Dendritic cell treated with granulocyte-macrophage colony-stimulating factor and Interleukin-4, amounts not matched to agents 40 ng/mL and 50 ng/mL, for 4 days (primary cell): Measurements from ENCODE around the gene IZUMO1.

Experiments
- H3K27ac Mint-ChIP-seq: one replicate; pipeline ENCODE4 v1.8.0; 2022; ENCODE audit warnings: mild to moderate bottlenecking, mixed read lengths
- H3K27me3 Mint-ChIP-seq: one replicate; pipeline ENCODE4 v1.8.0; 2022; ENCODE audit warnings: mild to moderate bottlenecking, mixed read lengths
- H3K36me3 Mint-ChIP-seq: one replicate; pipeline ENCODE4 v1.8.0; 2022; ENCODE audit warnings: low read depth, mixed read lengths
- H3K4me1 Mint-ChIP-seq: one replicate; pipeline ENCODE4 v1.8.0; 2022; ENCODE audit warnings: low read depth, mixed read lengths
- H3K4me3 Mint-ChIP-seq: one replicate; pipeline ENCODE4 v1.8.0; 2022; ENCODE audit warnings: mild to moderate bottlenecking, moderate library complexity, mixed read lengths
- H3K9me3 Mint-ChIP-seq: one replicate; pipeline ENCODE4 v1.8.0; 2022; ENCODE audit warnings: mixed read lengths
- intact Hi-C: fragments of 100-400 bp; cut with micrococcal nuclease; formaldehyde crosslinking; loops from one replicate; pipeline ENCODE4 v1.15.0; 2022

The IZUMO1 gene

DNA sequence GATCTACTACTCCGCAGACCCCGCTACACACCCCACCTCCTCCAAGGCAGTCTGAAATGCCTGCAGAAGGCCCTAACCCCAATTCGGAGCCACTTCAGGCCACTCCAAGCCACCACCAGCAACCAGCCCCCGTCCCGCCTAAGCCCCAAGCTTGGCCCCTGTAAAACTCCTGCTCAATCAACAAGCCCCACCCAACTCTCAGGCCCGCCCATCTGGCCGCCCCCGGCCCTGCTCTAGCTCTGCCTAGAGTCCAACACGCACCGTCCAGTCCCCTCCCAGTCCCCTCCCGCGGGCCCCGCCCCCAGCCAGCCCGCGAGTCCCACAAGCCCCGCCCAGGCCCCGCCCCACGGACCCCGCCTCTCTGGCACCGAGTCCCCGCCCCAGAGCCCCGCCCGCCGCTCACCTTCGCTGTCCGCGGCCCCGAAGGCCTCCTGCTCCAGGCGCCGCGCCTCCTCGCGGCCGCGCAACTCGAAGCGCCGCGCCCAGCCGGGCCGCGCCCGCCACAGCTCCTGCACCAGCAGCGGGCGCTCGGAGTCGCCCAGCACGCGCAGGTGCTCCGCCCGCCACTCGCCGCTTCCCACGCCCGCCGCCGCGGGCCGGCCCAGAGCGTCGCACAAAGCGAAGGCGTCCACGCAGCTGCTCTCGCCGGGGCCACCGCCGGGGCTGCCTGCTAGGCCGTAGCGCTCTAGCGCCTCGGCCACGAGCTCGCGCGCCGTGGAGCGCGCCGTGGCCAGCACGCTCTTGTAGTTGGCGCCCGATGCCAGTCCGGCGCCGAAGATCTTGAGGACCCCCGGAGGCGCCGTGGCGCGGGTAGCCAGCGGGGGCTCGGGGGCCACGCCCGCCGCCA is 7.9 kb downstream of the IZUMO1 start:
- Mint-ChIP-seq H3K27me3 (peaks cover 59% of the 10 kb centered on the region), H3K4me3 (peak overlapping the region; percentile 69), H3K27ac (peak overlapping the region; percentile 55), H3K9me3 (no peaks in the 10 kb centered on the region), H3K36me3 (no peaks in the 10 kb centered on the region), H3K4me1 (peaks cover 30% of the 10 kb centered on the region)
- intact Hi-C loops, result no loop called here

- Mint-ChIP-seq H3K27ac (no peak overlapping the region), H3K4me1 (peaks cover 30% of the 10 kb centered on the region), H3K27me3 (peaks cover 55% of the 10 kb centered on the region), H3K4me3 (no peak overlapping the region), H3K36me3 (no peaks in the 10 kb centered on the region), H3K9me3 (no peaks in the 10 kb centered on the region)
- intact Hi-C loops, result no loop called here
Measured at GRCh38 chr19:48737360-48737998, 9.2 kb downstream of the IZUMO1 start.

- Mint-ChIP-seq H3K4me1 (peaks cover 13% of the 10 kb centered on the region), H3K27ac (no peak overlapping the region), H3K36me3 (no peaks in the 10 kb centered on the region), H3K27me3 (peaks cover 55% of the 10 kb centered on the region), H3K4me3 (no peak overlapping the region), H3K9me3 (no peaks in the 10 kb centered on the region)
- intact Hi-C loops, result no loop called here
Measured at GRCh38 chr19:48735031-48735615, 11.6 kb downstream of the IZUMO1 start.

DNA sequence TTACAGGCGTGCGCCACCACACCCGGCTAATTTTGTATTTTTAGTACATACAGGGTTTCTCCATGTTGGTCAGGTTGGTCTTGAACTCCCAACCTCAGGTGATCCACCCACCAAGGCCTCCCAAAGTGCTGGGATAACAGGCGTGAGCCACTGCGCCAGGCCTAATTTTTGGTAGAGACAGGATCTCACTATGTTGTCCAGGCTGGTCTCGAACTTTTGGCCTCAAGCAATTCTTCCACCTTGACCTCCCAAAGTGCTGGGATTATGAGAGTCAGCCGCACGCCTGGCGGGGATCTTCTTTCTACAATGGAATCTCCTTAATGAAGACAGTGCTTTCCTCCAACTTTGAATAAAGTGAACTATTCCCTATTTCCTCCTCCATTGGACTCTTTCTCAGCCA is 12.1 kb downstream of the IZUMO1 start:
- no peak overlapping the region for H3K27ac Mint-ChIP-seq
- no peak overlapping the region for H3K4me3 Mint-ChIP-seq
- H3K27me3 Mint-ChIP-seq, result peaks cover 51% of the 10 kb centered on the region
- no peaks in the 10 kb centered on the region for H3K36me3 Mint-ChIP-seq
- intact Hi-C loops, result no loop called here
- H3K4me1 Mint-ChIP-seq, result peaks cover 8% of the 10 kb centered on the region
- H3K9me3 Mint-ChIP-seq, result no peaks in the 10 kb centered on the region

DNA sequence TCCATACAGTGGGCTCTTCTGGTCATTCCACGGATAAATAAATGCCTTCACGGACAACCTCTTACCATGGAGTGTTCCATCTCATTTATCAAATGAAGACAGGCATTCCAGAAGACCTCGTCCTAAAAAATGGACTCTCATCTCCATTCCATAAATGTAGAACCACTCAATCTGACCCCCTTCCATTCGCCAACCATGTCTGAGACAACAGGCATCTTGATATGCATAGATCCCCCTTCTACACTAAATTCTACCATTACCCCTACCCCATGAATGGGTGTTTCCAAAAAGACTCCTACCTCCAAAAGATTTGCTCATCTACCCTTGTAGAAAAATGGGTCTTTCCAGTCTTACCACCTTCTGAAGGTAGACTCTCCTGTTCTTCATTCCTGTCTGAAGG is 15.3 kb downstream of the IZUMO1 start:
- peaks cover 4% of the 10 kb centered on the region for H3K4me1 Mint-ChIP-seq
- H3K27ac Mint-ChIP-seq, result no peak overlapping the region
- intact Hi-C loops, result no loop called here
- peaks cover 29% of the 10 kb centered on the region for H3K27me3 Mint-ChIP-seq
- H3K9me3 Mint-ChIP-seq, result peaks cover 17% of the 10 kb centered on the region
- H3K4me3 Mint-ChIP-seq, result no peak overlapping the region
- peaks cover 2% of the 10 kb centered on the region for H3K36me3 Mint-ChIP-seq

GRCh38 chr19:48728911-48729664 is 17.6 kb downstream of the IZUMO1 start:
- Mint-ChIP-seq H3K4me3 (no peak overlapping the region), H3K27me3 (peaks cover 25% of the 10 kb centered on the region), H3K9me3 (peaks cover 36% of the 10 kb centered on the region), H3K36me3 (peaks cover 15% of the 10 kb centered on the region), H3K4me1 (peaks cover 20% of the 10 kb centered on the region), H3K27ac (no peak overlapping the region)
- intact Hi-C loops, result no loop called here

- intact Hi-C loops, result no loop called here
Measured at GRCh38 chr19:48726556-48726955, 20.2 kb downstream of the IZUMO1 start.

DNA sequence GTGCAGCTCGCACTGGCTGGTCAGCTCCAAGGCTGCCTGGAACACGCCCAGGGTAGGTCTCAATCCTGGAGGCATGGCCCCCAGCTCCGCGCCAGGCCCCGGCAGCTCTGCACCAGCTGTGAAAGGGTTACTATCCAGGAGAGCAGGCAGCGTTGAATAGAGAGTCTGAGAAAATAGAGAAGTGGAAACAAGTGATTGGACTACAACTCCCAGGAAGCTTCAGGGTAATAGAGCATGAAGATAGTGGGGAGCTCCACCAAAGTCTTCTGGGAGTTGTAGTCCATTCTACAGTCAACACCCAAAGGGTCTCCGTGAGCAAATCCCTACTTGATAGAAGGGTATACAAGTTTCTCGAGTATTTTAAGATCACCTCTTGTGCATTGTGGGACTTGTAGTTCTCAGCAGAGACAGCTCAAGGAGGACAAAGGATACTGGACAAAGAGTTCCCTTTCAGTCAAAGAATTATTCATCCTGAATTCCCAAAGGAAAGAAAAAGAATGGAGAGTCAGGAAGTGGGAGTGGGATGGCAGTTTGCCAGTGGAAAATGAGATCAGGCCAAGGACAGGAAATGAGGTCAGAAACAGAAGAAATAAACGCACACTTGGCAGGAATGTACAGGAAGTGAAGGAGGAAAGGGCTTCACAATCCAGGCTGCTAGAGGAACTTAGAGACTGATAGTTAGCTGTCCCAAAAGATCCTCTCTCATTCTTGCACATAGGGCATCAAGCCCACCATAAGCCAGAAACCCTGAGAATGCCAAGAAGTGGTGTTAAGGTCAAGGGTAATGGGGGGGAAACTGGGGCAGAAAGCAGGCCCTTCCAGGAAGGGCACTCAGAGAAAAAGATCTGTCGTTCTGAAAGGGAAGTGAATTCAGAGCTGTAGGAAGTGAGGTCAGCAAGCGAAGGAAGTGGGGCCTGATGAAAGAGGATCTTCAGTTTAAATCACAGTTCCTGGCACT is 21.6 kb downstream of the IZUMO1 start:
- Mint-ChIP-seq H3K4me1 (peaks cover 31% of the 10 kb centered on the region), H3K27ac (peak overlapping the region; percentile 81), H3K27me3 (peaks cover 2% of the 10 kb centered on the region), H3K4me3 (no peak overlapping the region), H3K9me3 (peaks cover 36% of the 10 kb centered on the region), H3K36me3 (peaks cover 15% of the 10 kb centered on the region)
- intact Hi-C loops, result no loop called here

More at GRCh38 chr19:48726556-48726955, 20.2 kb downstream of the IZUMO1 start:
- peaks cover 20% of the 10 kb centered on the region for H3K4me1 Mint-ChIP-seq
- H3K27ac Mint-ChIP-seq, result peak overlapping the region; percentile 20
- H3K9me3 Mint-ChIP-seq, result peaks cover 36% of the 10 kb centered on the region
- peaks cover 10% of the 10 kb centered on the region for H3K27me3 Mint-ChIP-seq
- H3K4me3 Mint-ChIP-seq, result no peak overlapping the region
- peaks cover 15% of the 10 kb centered on the region for H3K36me3 Mint-ChIP-seq

- intact Hi-C loops, result no loop called here
- Mint-ChIP-seq H3K4me3 (no peak overlapping the region), H3K36me3 (peaks cover 15% of the 10 kb centered on the region), H3K27me3 (peaks cover 9% of the 10 kb centered on the region), H3K4me1 (peaks cover 31% of the 10 kb centered on the region), H3K9me3 (peaks cover 27% of the 10 kb centered on the region), H3K27ac (no peak overlapping the region)
Measured at GRCh38 chr19:48722196-48722708, 24.5 kb downstream of the IZUMO1 start.

DNA sequence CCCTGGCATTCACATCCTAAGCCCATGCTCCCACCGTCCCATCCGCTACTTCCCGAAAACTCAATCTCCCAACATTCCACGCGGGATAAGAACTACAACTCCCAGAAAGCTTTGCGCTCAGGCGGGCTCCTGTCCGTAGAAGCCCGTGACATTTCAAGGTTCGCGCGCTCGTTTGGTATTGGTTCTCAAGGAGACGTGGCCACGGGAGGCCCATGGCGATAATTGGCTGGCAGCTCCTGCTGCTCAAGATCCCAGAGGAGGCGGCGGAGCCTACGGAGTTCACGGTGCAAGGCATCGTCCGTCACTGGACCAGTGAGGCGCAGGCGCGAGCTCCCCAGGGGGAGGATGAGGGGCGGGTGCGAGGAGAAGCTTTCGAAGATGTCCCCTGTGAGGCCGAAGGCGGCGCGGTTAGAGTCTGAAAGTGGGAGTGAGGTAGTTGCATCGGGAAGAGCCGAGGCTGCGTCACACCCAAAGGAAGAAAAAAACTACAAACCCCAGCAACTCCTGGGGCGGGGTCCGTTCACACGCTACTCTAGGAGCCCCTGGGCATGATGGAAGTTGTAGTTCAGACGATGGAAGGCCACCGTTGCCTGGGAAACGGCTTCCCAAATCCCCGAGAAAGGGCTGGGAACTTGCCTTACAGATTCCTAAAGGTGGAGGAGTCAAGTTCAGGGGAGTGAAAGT is 26.0 kb downstream of the IZUMO1 start:
- Mint-ChIP-seq H3K4me1 (peaks cover 23% of the 10 kb centered on the region), H3K27me3 (peaks cover 12% of the 10 kb centered on the region)
- intact Hi-C loops, result no loop called here

DNA sequence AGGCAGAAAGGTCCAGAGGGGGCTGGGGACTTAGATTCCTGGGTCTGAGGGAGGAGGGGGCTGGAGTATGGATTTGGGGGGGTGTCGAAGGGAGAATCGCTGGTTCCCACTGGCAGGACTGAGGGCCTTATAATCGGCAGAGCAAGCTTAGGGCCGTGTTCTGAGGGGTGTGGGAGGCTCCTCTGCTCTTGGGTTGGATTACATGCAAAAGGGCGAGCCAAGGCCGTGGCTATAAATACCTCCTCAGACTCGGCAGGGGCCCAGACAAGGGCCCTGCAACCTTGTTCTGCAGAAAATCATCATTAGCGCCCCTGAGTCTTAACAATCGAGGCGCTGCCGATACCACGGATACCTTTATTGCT is 26.5 kb downstream of the IZUMO1 start:
- Mint-ChIP-seq H3K27me3 (peaks cover 12% of the 10 kb centered on the region), H3K4me3 (no peak overlapping the region), H3K36me3 (peaks cover 5% of the 10 kb centered on the region), H3K9me3 (peaks cover 10% of the 10 kb centered on the region), H3K4me1 (peaks cover 18% of the 10 kb centered on the region), H3K27ac (peak overlapping the region; percentile 94)
- intact Hi-C loops, result no loop called here

More for the DNA sequence above, 26.0 kb downstream of the IZUMO1 start:
- H3K4me3 Mint-ChIP-seq, result peak overlapping the region; percentile 97
- H3K27ac Mint-ChIP-seq, result peak overlapping the region; percentile 94
- peaks cover 9% of the 10 kb centered on the region for H3K36me3 Mint-ChIP-seq
- peaks cover 15% of the 10 kb centered on the region for H3K9me3 Mint-ChIP-seq
